ENCODE measurements around the gene IFITM1. TPM values are rescaled to one million over a fixed set of nuclear protein-coding genes. Genes with fewer than 3 reads are reported as not detected.

IFITM1 gene
- total and polyA plus RNA-seq, 2 of the 8 experiments (the other 6 are each of a cell fraction or from before 2014, with no cell fraction given): 394 to 1,464 TPM

GRCh38 chr11:266676-267439 lies 47.0 kb upstream of the IFITM1 start (continued):
- TF ChIP-seq CHD7 (IDR thresholded peaks at IDR 0.05; ENCODE audit: insufficient replicate concordance, low read length): no peak
